Gastrocnemius medialis (tissue), 4 donors: Measurements from ENCODE around the gene PLCB2. TPM values are rescaled to one million over a fixed set of nuclear protein-coding genes. Genes with fewer than 3 reads are reported as not detected.

Source experiments
- ATAC-seq, 2 donors: fragments of 150-250 bp; one replicate each; pipeline ENCODE4 v1.9.1; 2016
- DNase-seq, 2 donors: peaks; one replicate each; pipeline ENCODE4 v3.0.0-alpha.2; 2019
- H3K27ac ChIP-seq, 4 donors: fragments of 200-600 bp; sonication (generic); 1 replicate in 1 of 4; 2 replicates in 3 of 4; pipeline ENCODE4 v1.5.1; 2016 to 2018; ENCODE audit warnings: mild to moderate bottlenecking in 2 of 4, moderate library complexity in 1 of 4
- H3K27me3 ChIP-seq, 3 donors: fragments of 200-600 bp; sonication (generic) in 2 of 3; 1 replicate in 1 of 3; 2 replicates in 2 of 3; pipeline versions ENCODE4 v1.5.1 to v1.6.0; 2016 to 2019; ENCODE audit warnings: mild to moderate bottlenecking in 1 of 3, moderate library complexity in 1 of 3
- H3K36me3 ChIP-seq, 2 donors: fragments of 200-600 bp; sonication (generic) in 1 of 2; one replicate each; pipeline ENCODE4 v1.5.1; 2017 to 2018
- H3K4me1 ChIP-seq, 2 donors: fragments of 200-600 bp; sonication (generic) in 1 of 2; one replicate each; pipeline ENCODE4 v1.5.1; 2016 to 2017; ENCODE audit warnings: mild to moderate bottlenecking in 2 of 2
- H3K4me3 ChIP-seq, 4 donors: fragments of 200-600 bp; sonication (generic) in 3 of 4; 1 replicate in 1 of 4; 2 replicates in 3 of 4; pipeline ENCODE4 v1.5.1; 2016 to 2019; ENCODE audit warnings: mild to moderate bottlenecking in 2 of 4
- H3K9me3 ChIP-seq, 3 donors: fragments of 200-600 bp; sonication (generic) in 2 of 3; 1 replicate in 1 of 3; 2 replicates in 2 of 3; pipeline ENCODE4 v1.5.1; 2016 to 2019
- CTCF ChIP-seq, 5 experiments: fragments of 450-650 bp in 3 of 5; fragments of 200-600 bp in 2 of 5; sonication (generic) in 2 of 5; IDR thresholded peaks in 4 of 5; conservative IDR thresholded peaks in 1 of 5; 1 replicate in 4 of 5; 2 replicates in 1 of 5; pipeline ENCODE4 v1.5.1; 2016 to 2019; ENCODE audit warnings: antibody characterized with exemption in 5 of 5, mild to moderate bottlenecking in 3 of 5, moderate library complexity in 3 of 5
- POLR2A ChIP-seq, 2 donors: fragments of 450-650 bp; IDR thresholded peaks; one replicate each; pipeline ENCODE4 v1.6.1; 2017; ENCODE audit warnings: antibody characterized with exemption in 2 of 2, mild to moderate bottlenecking in 2 of 2, moderate library complexity in 2 of 2
- in situ Hi-C, 4 donors: fragments of 200-750 bp; cut with MboI; loops; one replicate each; pipeline versions ENCODE4 v1.15.0 to v1.8.0; 2017; ENCODE audit warnings: low sequenced_read_pairs in 4 of 4
- intact Hi-C: fragments of 100-400 bp; cut with DNase I; formaldehyde crosslinking; loops from one replicate; pipeline ENCODE4 v1.15.1; 2023; ENCODE audit warnings: low total_unique reads
- total RNA-seq, 4 donors: library from RNA; depleted of rRNA; stranded (reverse); fragments of >200 nt; gene quantifications; one replicate each; pipeline versions ENCODE4 v1.1.0 to v1.2.3, GENCODE V29; 2016

PLCB2 gene
- total RNA-seq, 4 donors from 2014 or later, result 0.72 to 2.0 (median 1.4) TPM; not detected in 1

- Histone ChIP-seq H3K27ac (no peak overlapping the region), H3K4me1 (no peaks in the 10 kb centered on the region), H3K36me3 (no peaks in the 10 kb centered on the region), H3K4me3 (no peak overlapping the region), H3K27me3 (peaks cover 0 to 6% (median under 1%) of the 10 kb centered on the region in 3 donors), H3K9me3 (no peaks in the 10 kb centered on the region)
- DNase-seq, result no peak
- in situ Hi-C loops, result loop anchor here (5.0 to 10.0 kb wide), 6 partner anchors 51 to 231 kb away; no protein-coding TSS in a partner anchor
- TF ChIP-seq POLR2A (IDR thresholded peaks at IDR 0.05), result no peak
- no peak for TF ChIP-seq CTCF (IDR thresholded peaks at IDR 0.05 in 4 of 5, conservative IDR thresholded peaks at IDR 0.05 in 1 of 5)
- intact Hi-C loops, result loop anchor here (10.0 kb wide), 1 partner anchor 489 kb away; the partner anchor contains the start of gene FSIP1
- ATAC-seq, result no peak
Measured at GRCh38 chr15:40273428-40273827, 34.3 kb downstream of the PLCB2 start.

- Histone ChIP-seq H3K36me3 (no peaks in the 10 kb centered on the region), H3K27ac (no peak overlapping the region), H3K4me1 (no peaks in the 10 kb centered on the region), H3K4me3 (no peak overlapping the region), H3K27me3 (no peaks in the 10 kb centered on the region), H3K9me3 (no peaks in the 10 kb centered on the region)
- TF ChIP-seq POLR2A (IDR thresholded peaks at IDR 0.05), result no peak
- no peak for TF ChIP-seq CTCF (IDR thresholded peaks at IDR 0.05 in 4 of 5, conservative IDR thresholded peaks at IDR 0.05 in 1 of 5)
- intact Hi-C loops (loop anchor here (10.0 kb wide), 1 partner anchor 488 kb away; the partner anchor contains the start of gene FSIP1), in situ Hi-C loops (loop anchor here (5.0 to 10.0 kb wide), 6 partner anchors 50 to 230 kb away; no protein-coding TSS in a partner anchor)
- ATAC-seq, result no peak
- DNase-seq, result no peak
Measured at GRCh38 chr15:40272485-40273056, 35.2 kb downstream of the PLCB2 start.

GRCh38 chr15:40271685-40272484, 35.9 kb downstream of the PLCB2 start:
- TF ChIP-seq POLR2A (IDR thresholded peaks at IDR 0.05) (no peak), CTCF (IDR thresholded peaks at IDR 0.05 in 4 of 5, conservative IDR thresholded peaks at IDR 0.05 in 1 of 5) (no peak)
- Histone ChIP-seq H3K4me1 (no peaks in the 10 kb centered on the region), H3K9me3 (no peaks in the 10 kb centered on the region), H3K36me3 (no peaks in the 10 kb centered on the region), H3K27ac (no peak overlapping the region), H3K4me3 (no peak overlapping the region), H3K27me3 (no peaks in the 10 kb centered on the region)
- DNase-seq, result no peak
- intact Hi-C loops, result loop anchor here (10.0 kb wide), 1 partner anchor 487 kb away; the partner anchor contains the start of gene FSIP1
- in situ Hi-C loops, result loop anchor here (5.0 to 10.0 kb wide), 6 partner anchors 50 to 230 kb away; no protein-coding TSS in a partner anchor
- no peak for ATAC-seq

GRCh38 chr15:40270246-40270995, 37.3 kb downstream of the PLCB2 start:
- in situ Hi-C loops (loop anchor here (5.0 to 10.0 kb wide), 6 partner anchors 48 to 228 kb away; no protein-coding TSS in a partner anchor), intact Hi-C loops (loop anchor here (10.0 kb wide), 1 partner anchor 486 kb away; the partner anchor contains the start of gene FSIP1)
- no peak for DNase-seq
- Histone ChIP-seq H3K27ac (no peak overlapping the region), H3K27me3 (no peaks in the 10 kb centered on the region), H3K36me3 (no peaks in the 10 kb centered on the region), H3K4me3 (no peak overlapping the region), H3K9me3 (no peaks in the 10 kb centered on the region), H3K4me1 (no peaks in the 10 kb centered on the region)
- ATAC-seq, result no peak
- TF ChIP-seq CTCF (IDR thresholded peaks at IDR 0.05 in 4 of 5, conservative IDR thresholded peaks at IDR 0.05 in 1 of 5), result no peak
- no peak for TF ChIP-seq POLR2A (IDR thresholded peaks at IDR 0.05)
